ENCODE data around the gene KITLG.

DNA sequence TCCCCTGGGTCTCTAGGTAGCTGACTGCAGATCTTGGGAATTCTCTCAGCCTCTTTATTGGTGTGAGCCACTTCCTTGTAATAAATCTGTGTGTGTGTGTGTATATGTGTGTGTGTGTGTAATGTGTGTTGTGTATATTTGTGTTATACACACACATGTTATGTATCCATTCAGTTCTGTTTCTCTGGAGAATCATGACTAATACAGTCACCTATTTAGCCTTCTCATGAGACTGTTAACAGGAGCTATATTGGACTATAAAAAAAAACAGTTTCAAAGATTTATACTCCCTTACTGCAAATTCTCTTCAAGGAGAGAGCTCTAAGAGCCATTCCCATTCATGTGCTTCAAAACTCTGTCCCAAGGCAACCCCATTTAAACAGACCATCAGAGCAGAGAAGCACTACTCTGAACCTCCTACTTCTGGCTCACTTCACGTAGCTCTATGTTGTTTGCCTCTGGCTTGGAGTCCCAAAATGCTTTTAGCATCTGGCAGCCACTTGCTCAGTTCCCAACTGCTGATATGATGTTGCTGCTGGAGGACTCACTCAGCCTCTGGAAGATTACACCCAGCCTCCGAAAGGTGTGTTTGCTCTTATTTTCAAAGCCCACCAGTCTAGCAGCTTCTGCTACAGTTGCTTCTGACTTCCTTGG is 48.7 kb upstream of the KITLG start:
- TF ChIP-seq, protein P1, sequence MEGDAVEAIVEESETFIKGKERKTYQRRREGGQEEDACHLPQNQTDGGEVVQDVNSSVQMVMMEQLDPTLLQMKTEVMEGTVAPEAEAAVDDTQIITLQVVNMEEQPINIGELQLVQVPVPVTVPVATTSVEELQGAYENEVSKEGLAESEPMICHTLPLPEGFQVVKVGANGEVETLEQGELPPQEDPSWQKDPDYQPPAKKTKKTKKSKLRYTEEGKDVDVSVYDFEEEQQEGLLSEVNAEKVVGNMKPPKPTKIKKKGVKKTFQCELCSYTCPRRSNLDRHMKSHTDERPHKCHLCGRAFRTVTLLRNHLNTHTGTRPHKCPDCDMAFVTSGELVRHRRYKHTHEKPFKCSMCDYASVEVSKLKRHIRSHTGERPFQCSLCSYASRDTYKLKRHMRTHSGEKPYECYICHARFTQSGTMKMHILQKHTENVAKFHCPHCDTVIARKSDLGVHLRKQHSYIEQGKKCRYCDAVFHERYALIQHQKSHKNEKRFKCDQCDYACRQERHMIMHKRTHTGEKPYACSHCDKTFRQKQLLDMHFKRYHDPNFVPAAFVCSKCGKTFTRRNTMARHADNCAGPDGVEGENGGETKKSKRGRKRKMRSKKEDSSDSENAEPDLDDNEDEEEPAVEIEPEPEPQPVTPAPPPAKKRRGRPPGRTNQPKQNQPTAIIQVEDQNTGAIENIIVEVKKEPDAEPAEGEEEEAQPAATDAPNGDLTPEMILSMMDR (conservative IDR thresholded peaks at IDR 0.05; ENCODE audit: low read depth, low read length) = no peak
- TF ChIP-seq EZH2phosphoT487 (IDR thresholded peaks at IDR 0.05; ENCODE audit: borderline replicate concordance, low read length) (no peak), EZH2 (IDR thresholded peaks at IDR 0.05; ENCODE audit: low read length, unreplicated experiment) (no peak)

All from PC-3 (cell line).